GM21360 (cell line): ENCODE results near the gene AFAP1L2.

ENCODE experiments used
- ATAC-seq: cut with Tn5 transposase; IDR thresholded peaks from one replicate; pipeline ENCODE4 v1.9.1; 2021; ENCODE audit warnings: mild to moderate bottlenecking, moderate library complexity; ENCODE audit not compliant: unreplicated experiment

Gene AFAP1L2

GRCh38 chr10:114412907-114413797 is 8.8 kb upstream of the AFAP1L2 start:
- no peak for ATAC-seq

GRCh38 chr10:114408968-114409444 is 4.7 kb upstream of the AFAP1L2 start:
- no peak for ATAC-seq

- ATAC-seq, result no peak
Observed at GRCh38 chr10:114408112-114408967, 4.0 kb upstream of the AFAP1L2 start.

GRCh38 chr10:114406455-114406854 is 2.2 kb upstream of the AFAP1L2 start:
- no peak for ATAC-seq

- no peak for ATAC-seq
Observed at GRCh38 chr10:114405011-114405350, 679 bp upstream of the AFAP1L2 start.

- ATAC-seq, result no peak
Observed at GRCh38 chr10:114403541-114404161, 651 bp downstream of the AFAP1L2 start.

GRCh38 chr10:114402871-114403540 is 1.3 kb downstream of the AFAP1L2 start:
- ATAC-seq, result no peak

GRCh38 chr10:114402233-114402632 is 2.1 kb downstream of the AFAP1L2 start:
- no peak for ATAC-seq

- no peak for ATAC-seq
Observed at GRCh38 chr10:114401195-114401791, 3.0 kb downstream of the AFAP1L2 start.

GRCh38 chr10:114400091-114400490 is 4.2 kb downstream of the AFAP1L2 start:
- ATAC-seq, result no peak

- no peak for ATAC-seq
Observed at GRCh38 chr10:114399576-114399975, 4.7 kb downstream of the AFAP1L2 start.

- no peak for ATAC-seq
Observed at GRCh38 chr10:114398587-114399331, 5.5 kb downstream of the AFAP1L2 start.

GRCh38 chr10:114397651-114398145 is 6.6 kb downstream of the AFAP1L2 start:
- ATAC-seq, result no peak

- ATAC-seq, result no peak
Observed at GRCh38 chr10:114396464-114396863, 7.8 kb downstream of the AFAP1L2 start.

GRCh38 chr10:114395366-114396022 is 8.8 kb downstream of the AFAP1L2 start:
- ATAC-seq, result no peak

GRCh38 chr10:114394531-114394930 is 9.8 kb downstream of the AFAP1L2 start:
- no peak for ATAC-seq

- no peak for ATAC-seq
Observed at GRCh38 chr10:114393886-114394285, 10.4 kb downstream of the AFAP1L2 start.

- ATAC-seq, result no peak
Observed at GRCh38 chr10:114393482-114393881, 10.8 kb downstream of the AFAP1L2 start.
